ENCODE data around the gene FLACC1.

Gene FLACC1

DNA sequence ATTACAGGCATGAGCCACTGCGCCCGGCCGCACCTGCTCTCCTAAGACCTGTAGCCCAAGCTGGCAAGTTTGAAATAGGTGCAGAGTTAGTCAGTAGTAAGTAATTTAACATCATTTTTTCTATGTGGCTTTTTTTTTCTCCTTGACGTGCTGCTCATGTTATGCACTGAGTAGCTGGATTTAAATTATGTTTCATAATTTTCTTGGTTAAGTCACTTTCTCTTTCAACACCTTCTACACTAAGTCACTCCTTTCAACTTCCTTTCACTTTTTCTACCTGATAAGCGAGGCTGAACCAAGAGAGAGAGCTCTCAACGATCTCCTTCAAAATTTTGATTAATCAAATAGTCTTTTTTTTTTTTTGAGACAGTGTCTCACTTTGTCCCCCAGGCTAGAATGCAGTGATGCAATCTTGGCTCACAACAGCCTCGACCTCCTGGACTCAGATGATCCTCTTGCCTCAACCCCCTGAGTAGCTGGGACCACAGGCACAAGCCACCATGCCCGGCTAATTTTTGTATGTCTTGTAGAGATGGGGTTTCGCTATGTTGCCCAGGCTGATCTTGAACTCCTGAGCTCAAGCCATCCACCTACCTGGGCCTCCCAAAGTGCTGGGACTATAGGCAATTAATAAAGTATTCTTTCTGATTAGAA lies 83.7 kb downstream of the FLACC1 start:
- DNase-seq: no peak

DNA sequence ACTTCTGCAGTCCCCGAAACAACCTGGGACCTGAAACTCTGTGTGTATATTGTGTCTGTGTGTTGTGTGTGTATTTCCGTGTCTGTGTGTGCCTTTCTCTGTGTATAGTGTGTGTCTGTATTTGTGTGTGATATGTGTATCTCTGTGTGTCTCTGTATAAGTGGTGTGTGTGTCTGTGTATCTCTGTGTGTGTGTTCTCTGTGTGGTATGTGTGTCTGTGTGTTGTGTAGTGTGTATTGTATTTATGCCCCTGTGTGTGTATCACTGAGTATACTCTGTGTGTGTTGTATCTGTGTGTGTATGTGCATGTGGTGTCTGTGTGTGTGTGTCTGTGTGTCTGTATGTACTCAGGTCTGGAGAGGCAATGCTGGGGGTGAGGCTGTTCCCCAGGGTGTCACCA lies 85.2 kb downstream of the FLACC1 start:
- DNase-seq: no peak

DNA sequence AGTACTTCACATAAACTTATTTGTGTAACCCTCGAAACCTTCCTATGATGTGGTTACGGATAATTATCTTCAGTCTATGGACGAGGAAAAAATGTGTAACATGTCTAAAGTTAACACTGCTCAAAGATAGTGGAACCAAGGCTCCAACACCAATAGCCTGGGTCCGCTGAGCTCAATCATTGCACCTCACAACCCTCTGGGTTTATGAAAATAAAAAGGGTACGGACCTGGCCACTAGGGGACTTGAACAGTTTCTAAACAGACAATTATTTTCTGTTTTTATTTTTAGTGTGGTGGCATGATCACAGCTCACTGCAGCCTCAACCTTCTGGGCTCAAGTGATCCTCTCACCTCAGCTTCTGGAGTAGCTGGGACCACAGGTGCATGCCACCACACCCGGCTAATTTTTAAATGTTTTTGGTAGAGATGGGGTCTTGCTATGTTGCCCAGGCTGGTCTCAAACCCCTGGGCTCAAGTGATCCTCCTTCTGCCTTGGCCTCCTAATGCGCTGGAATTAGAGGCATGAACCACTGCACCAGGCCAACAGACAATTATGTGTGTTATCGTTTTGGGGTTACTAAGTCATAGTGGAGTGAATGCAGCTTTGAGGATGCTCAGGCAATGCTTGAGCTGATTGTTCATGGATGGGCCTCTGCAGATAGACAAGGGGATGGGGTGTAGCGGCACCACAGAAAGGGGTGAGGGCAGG lies 86.7 kb downstream of the FLACC1 start:
- DNase-seq: no peak

DNA sequence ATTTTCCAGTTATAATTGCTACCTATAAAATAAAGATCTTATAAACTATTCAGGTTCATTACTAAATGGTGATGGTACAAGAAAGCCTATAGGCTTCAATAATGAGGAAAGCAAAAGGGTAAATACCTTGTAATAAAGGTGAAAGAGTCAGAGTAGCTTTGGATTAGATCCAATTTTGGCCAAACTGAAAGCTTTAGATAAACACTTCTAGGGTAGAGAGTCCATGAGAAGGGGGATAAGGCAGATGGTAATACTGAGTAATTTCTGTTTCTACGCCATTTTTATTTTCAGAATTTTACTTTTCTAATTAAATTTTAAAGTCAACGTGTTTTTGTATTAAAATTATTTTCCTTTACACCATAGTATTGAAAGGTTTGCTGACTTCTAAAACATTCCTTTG lies 87.4 kb downstream of the FLACC1 start:
- DNase-seq: no peak

- no peak for DNase-seq
Measured at GRCh38 chr2:201267278-201268030, 89.7 kb downstream of the FLACC1 start.

DNA sequence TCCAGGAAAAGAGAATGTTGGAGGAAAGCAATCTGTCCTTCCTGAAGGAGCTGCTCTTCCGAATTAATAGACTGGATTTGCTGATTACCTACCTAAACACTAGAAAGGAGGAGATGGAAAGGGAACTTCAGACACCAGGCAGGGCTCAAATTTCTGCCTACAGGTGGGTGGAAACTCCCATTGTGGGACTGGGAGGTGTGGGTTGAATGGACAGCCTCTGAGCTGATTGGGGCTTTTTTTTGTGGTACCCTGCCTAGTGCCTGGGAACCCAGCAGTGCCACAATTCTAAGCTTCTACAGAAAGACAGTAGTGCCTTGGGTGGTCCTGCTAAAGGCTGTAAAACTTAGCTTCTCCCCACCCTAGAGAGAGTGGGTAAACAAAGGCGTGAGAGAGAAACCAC lies 90.5 kb downstream of the FLACC1 start:
- no peak for DNase-seq

DNA sequence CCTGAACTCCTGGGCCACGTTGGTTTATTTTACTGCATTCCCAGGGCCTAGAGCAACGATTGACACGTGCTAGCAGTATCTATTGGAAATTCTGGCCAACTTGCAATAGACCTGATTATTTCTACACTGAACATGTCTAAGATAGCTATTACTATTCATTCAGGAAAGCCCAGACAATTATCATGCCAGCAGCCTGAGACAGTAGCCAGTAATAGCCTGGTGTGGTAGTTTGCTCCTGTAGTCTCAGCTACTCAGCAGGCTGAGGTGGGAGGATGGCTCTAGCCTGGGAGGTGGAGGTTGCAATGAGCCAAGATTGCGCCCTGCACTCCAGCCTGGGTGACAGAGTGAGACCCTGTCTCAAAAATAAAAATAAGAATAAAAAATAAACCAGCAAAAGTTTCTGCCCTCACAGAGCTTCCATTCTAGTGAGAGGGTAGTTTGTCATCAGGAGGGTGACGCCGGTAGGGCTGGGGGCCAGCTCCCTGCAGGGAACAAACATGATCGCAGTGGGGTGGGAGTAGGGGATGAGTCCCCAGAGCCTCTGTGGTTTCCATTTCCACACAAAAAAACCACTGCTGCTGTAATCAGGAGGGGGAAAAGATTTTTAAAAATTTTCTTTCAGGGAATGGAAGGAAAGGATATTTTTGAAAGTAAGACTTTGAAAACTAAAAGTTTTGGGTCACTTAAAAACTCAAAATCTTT lies 92.5 kb downstream of the FLACC1 start:
- no peak for DNase-seq

GRCh38 chr2:201263779-201264178 lies 93.4 kb downstream of the FLACC1 start:
- no peak for DNase-seq

- no peak for DNase-seq
Measured at GRCh38 chr2:201262718-201263117, 94.4 kb downstream of the FLACC1 start.

- DNase-seq: no peak
Measured at GRCh38 chr2:201261906-201262305, 95.2 kb downstream of the FLACC1 start.

GRCh38 chr2:201261471-201261870 lies 95.7 kb downstream of the FLACC1 start:
- no peak for DNase-seq

- peak; percentile 41 to 82 for DNase-seq
Measured at GRCh38 chr2:201260302-201260800, 96.8 kb downstream of the FLACC1 start, which contains the start of gene CASP8. TSS of gene CASP8 (plus strand) at chr2:201260536. CDS start at chr2:201266487, 5,951 bp downstream.

DNA sequence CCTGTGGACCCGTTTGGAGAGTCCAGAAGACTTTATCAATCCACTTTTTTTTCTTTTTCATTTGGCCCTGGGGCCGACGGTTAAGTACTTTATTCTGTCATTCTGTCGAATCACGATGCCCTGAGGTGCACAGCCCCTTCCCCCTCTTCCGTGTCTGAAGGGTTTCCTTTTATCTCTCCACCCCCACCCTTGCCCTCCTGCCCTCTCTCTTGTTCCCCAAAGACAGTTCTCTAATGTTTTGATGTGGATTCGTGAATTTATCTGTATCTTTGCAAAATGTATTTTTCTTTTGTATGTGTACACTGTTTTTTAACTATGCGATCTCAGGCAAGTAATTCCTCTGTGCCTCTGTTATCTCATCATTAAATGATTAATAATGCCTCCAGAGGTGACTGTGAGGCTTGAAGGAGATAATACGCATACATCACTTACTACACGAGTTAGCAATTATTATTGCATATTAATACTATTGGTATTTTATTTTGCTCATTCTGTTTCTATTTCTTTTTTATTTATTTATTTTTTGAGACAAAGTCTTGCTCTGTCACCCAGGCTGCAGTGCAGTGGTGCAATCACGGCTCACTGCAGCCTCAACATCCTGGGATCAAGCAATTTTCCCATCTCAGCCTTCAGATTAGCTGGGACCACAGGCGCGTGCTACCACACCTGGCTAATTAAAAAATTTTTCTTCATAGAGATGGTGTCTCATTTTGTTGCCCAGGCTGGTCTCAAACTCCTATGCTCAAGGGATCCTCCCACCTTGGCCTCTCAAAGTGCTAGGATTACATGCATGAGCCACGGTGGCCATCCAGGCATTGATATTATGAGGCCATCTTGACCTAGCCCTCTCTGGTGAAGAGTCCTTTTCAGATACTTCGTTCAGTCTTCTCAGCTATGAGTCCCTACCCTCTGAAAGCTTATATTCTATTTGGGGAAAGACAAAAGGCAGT lies 98.2 kb downstream of the FLACC1 start:
- DNase-seq: peak in 1 of 2 experiments; percentile 86

- peak; percentile 92 to 96 for DNase-seq
Measured at GRCh38 chr2:201257956-201258665, 99.0 kb downstream of the FLACC1 start.

DNA sequence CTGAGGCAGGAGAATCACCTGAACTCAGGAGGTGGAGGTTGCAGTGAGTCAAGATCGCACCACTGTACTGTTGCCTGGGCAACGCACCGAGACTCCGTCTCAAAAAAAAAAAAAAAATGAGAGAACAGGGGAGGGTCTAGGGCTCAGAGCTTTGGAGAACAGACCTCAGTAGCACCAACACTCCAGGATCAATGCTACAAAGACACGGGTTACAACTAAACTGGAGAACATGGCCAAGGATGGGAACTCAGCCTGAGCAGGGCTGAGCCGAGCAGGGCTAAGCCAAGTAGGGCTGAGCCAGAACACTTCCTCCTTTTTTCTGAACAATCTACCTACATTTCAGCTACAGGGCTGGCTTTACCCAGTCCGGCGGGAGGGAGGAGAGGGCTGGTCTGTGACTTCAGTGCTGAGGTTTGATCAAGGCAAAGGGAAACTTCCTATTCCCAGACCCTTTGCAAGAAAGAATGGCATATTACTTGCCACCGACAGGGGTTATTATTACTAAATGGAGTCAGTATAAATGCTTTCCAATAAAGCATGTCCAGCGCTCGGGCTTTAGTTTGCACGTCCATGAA lies 99.7 kb downstream of the FLACC1 start:
- peak in 1 of 2 experiments; percentile 78 for DNase-seq

GRCh38 chr2:201256082-201256481 lies 101.1 kb downstream of the FLACC1 start:
- DNase-seq: no peak

- no peak for DNase-seq
Measured at GRCh38 chr2:201255408-201256033, 101.6 kb downstream of the FLACC1 start.

DNA sequence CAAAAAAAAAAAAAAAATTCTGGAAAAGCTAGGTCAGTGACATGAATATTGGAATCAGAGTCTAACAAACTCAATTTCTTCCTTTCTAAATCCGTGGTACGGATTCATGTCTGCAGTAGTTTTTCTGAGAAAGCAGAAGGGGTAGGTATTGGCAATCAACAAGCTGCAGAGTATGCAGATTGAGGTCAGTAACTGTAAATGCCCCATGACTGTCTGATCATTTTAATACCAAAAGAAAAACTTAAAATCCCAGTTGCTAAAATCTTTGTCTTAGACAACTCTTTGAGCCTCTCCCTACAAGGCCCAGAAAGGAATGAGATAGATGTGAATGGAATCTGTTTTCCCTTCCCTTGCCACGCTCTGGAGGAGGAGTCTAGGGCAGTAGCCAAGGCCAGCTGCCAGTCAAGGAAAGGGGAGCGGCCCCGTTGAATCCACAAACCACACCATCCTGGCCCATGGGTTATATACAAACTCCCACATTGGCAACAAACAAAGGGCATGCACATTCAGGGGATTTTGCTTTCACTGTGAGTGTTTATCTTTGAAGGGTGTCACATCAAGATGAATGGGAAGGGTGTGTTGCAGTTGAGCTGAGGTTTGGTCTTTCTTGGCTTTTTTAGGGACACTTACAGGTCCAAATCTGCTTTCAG lies 102.9 kb downstream of the FLACC1 start:
- DNase-seq: no peak

DNA sequence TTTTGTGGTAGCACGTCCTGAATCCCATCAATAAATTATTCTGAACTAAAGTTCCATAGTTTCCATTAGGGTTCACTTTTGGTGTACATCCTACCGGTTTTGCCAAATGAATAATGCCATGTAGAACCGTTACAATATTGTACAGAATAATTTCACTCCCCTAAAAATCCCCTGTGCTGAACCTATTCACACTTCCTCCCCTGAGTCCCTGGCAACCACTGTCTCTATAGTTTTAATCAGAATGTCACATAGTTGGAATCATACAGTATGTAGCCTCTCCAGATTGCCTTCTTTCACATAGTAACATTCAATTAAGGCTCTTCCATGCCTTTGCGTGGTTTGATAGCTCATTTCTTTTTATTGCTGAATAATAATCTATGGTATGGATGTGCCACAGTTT lies 106.4 kb downstream of the FLACC1 start:
- DNase-seq: no peak

- DNase-seq: no peak
Measured at GRCh38 chr2:201249889-201250288, 107.3 kb downstream of the FLACC1 start.
